GM20000 (cell line): ENCODE measurements around the gene SULF2.

Source experiments
- DNase-seq: peaks from one replicate; pipeline ENCODE4 v3.0.0; 2012; ENCODE audit warnings: low spot score
- CTCF ChIP-seq: IDR thresholded peaks from 2 replicates; pipeline ENCODE4 v1.5.1; 2012; ENCODE audit warnings: mild to moderate bottlenecking, control low read depth; ENCODE audit errors: extremely low read depth, missing control alignments

The SULF2 gene

GRCh38 chr20:47670913-47671312 lies 114.4 kb downstream of the SULF2 start:
- no peak for TF ChIP-seq CTCF
- no peak for DNase-seq

GRCh38 chr20:47669927-47670890 lies 115.1 kb downstream of the SULF2 start:
- DNase-seq: no peak

GRCh38 chr20:47669489-47669888 lies 115.8 kb downstream of the SULF2 start:
- DNase-seq: no peak
- no peak for TF ChIP-seq CTCF

More at GRCh38 chr20:47669927-47670890, 115.1 kb downstream of the SULF2 start:
- TF ChIP-seq CTCF: no peak

- no peak for DNase-seq
- no peak for TF ChIP-seq CTCF
Observed at GRCh38 chr20:47669152-47669425, 116.2 kb downstream of the SULF2 start.

- no peak for DNase-seq
- TF ChIP-seq CTCF: no peak
Observed at GRCh38 chr20:47668313-47669151, 116.7 kb downstream of the SULF2 start.

GRCh38 chr20:47667531-47668312 lies 117.6 kb downstream of the SULF2 start:
- no peak for DNase-seq
- no peak for TF ChIP-seq CTCF
